Vagina (tissue), 2 donors: ENCODE data around the gene BRICD5. TPM values are rescaled to one million over a fixed set of nuclear protein-coding genes. Genes with fewer than 3 reads are reported as not detected.
"Not testable (repeated sequence)": the region's sequence is repeated elsewhere in the genome, so short reads cannot be mapped to it uniquely, and the experiment has no call there.

Source experiments
- DNase-seq, 2 donors: peaks; one replicate each; pipeline ENCODE4 v3.0.0-alpha.2; 2017; ENCODE audit errors: extremely low spot score in 2 of 2
- H3K27ac ChIP-seq: fragments of 200-600 bp; sonication (generic); one replicate; pipeline ENCODE4 v1.5.1; 2019
- H3K27me3 ChIP-seq: fragments of 200-600 bp; sonication (generic); one replicate; pipeline ENCODE4 v1.5.1; 2019
- H3K36me3 ChIP-seq, 2 donors: fragments of 200-600 bp; sonication (generic); one replicate each; pipeline ENCODE4 v1.5.1; 2017 to 2019
- H3K4me1 ChIP-seq: fragments of 200-600 bp; sonication (generic); one replicate; pipeline ENCODE4 v1.5.1; 2019
- H3K4me3 ChIP-seq, 2 donors: fragments of 200-600 bp; sonication (generic); 1 replicate in 1 of 2; 2 replicates in 1 of 2; pipeline ENCODE4 v1.5.1; 2016 to 2019
- H3K9me3 ChIP-seq: fragments of 200-600 bp; sonication (generic); one replicate; pipeline ENCODE4 v1.5.1; 2019
- POLR2A ChIP-seq, 2 donors: fragments of 450-650 bp; IDR thresholded peaks; one replicate each; pipeline ENCODE4 v1.6.1; 2017; ENCODE audit warnings: antibody characterized with exemption in 2 of 2, mild to moderate bottlenecking in 2 of 2, moderate library complexity in 2 of 2
- POLR2AphosphoS5 ChIP-seq, 2 donors: sonication (generic); formaldehyde crosslinking; IDR thresholded peaks; one replicate each; pipeline ENCODE4 v1.9.0; 2017; ENCODE audit warnings: antibody characterized with exemption in 2 of 2, mild to moderate bottlenecking in 2 of 2, low read depth in 1 of 2; ENCODE audit not compliant: insufficient read depth in 1 of 2
- intact Hi-C: fragments of 100-400 bp; cut with DNase I; formaldehyde crosslinking; loops from one replicate; pipeline ENCODE4 v1.15.1; 2023
- total RNA-seq: library from RNA; depleted of rRNA; stranded (reverse); fragments of >200 nt; gene quantifications from one replicate; pipeline ENCODE4 v1.2.3, GENCODE V29; 2016
- TF ChIP-seq, protein P1 (sequence below), 3 experiments: fragments of 450-650 bp in 2 of 3; fragments of 200-600 bp in 1 of 3; sonication (generic) in 1 of 3; IDR thresholded peaks; one replicate each; pipeline ENCODE4 v1.5.1; 2017 to 2019; ENCODE audit warnings: antibody characterized with exemption in 3 of 3, mild to moderate bottlenecking in 2 of 3, moderate library complexity in 2 of 3

Gene BRICD5
- total RNA-seq, 1 donor from 2014 or later, result 9.6 TPM

GRCh38 chr16:2205967-2206313 lies 4.7 kb downstream of the BRICD5 start:
- Histone ChIP-seq H3K4me3 (peak overlapping the region; percentile 54 to 85), H3K27me3 (no peaks in the 10 kb centered on the region), H3K27ac (peak overlapping the region; percentile 91), H3K4me1 (peaks cover 19% of the 10 kb centered on the region), H3K36me3 (peaks cover 0 to 23% of the 10 kb centered on the region in 2 donors), H3K9me3 (no peaks in the 10 kb centered on the region)
- TF ChIP-seq POLR2A (IDR thresholded peaks at IDR 0.05) (no peak), POLR2AphosphoS5 (IDR thresholded peaks at IDR 0.05; ENCODE audit: insufficient read depth in 1 of 2, low read depth in 1 of 2) (no peak)
- DNase-seq, result no peak
- intact Hi-C loops, result no loop called here

- Histone ChIP-seq H3K36me3 (peaks cover 0 to 23% of the 10 kb centered on the region in 2 donors), H3K27me3 (no peaks in the 10 kb centered on the region), H3K27ac (peak within 1 kb of the TSS; percentile 91), H3K9me3 (no peaks in the 10 kb centered on the region), H3K4me1 (peaks cover 19% of the 10 kb centered on the region), H3K4me3 (peak within 1 kb of the TSS; percentile 54 to 85)
- intact Hi-C loops, result no loop called here
- TF ChIP-seq POLR2AphosphoS5 (IDR thresholded peaks at IDR 0.05; ENCODE audit: insufficient read depth in 1 of 2, low read depth in 1 of 2), result peak; percentile 67 to 88
- TF ChIP-seq POLR2A (IDR thresholded peaks at IDR 0.05), result peak in 1 of 2 donors; percentile 25
- TF ChIP-seq, protein P1, sequence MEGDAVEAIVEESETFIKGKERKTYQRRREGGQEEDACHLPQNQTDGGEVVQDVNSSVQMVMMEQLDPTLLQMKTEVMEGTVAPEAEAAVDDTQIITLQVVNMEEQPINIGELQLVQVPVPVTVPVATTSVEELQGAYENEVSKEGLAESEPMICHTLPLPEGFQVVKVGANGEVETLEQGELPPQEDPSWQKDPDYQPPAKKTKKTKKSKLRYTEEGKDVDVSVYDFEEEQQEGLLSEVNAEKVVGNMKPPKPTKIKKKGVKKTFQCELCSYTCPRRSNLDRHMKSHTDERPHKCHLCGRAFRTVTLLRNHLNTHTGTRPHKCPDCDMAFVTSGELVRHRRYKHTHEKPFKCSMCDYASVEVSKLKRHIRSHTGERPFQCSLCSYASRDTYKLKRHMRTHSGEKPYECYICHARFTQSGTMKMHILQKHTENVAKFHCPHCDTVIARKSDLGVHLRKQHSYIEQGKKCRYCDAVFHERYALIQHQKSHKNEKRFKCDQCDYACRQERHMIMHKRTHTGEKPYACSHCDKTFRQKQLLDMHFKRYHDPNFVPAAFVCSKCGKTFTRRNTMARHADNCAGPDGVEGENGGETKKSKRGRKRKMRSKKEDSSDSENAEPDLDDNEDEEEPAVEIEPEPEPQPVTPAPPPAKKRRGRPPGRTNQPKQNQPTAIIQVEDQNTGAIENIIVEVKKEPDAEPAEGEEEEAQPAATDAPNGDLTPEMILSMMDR (IDR thresholded peaks at IDR 0.05), result no peak
- DNase-seq, result no peak
Measured at GRCh38 chr16:2205104-2205966, 5.3 kb downstream of the BRICD5 start, which contains the start of gene MLST8. MLST8 (plus strand) TSS chr16:2205454; CDS start chr16:2206086, 632 bp downstream.

- no peaks in the 10 kb centered on the region for H3K27me3 ChIP-seq
- DNase-seq, result no peak
- H3K27ac ChIP-seq, result peak overlapping the region; percentile 91
- TF ChIP-seq, protein P1 (IDR thresholded peaks at IDR 0.05), result no peak
- TF ChIP-seq POLR2A (IDR thresholded peaks at IDR 0.05) (no peak), POLR2AphosphoS5 (IDR thresholded peaks at IDR 0.05; ENCODE audit: insufficient read depth in 1 of 2, low read depth in 1 of 2) (no peak)
- peaks cover 0 to 18% of the 10 kb centered on the region in 2 donors for H3K36me3 ChIP-seq
- intact Hi-C loops, result no loop called here
- no peaks in the 10 kb centered on the region for H3K9me3 ChIP-seq
- peak overlapping the region; percentile 54 to 85 for H3K4me3 ChIP-seq
- peaks cover 19% of the 10 kb centered on the region for H3K4me1 ChIP-seq
Measured at GRCh38 chr16:2204416-2205103, 6.1 kb downstream of the BRICD5 start.

- DNase-seq, H3K36me3 ChIP-seq, H3K4me3 ChIP-seq, H3K27me3 ChIP-seq, H3K27ac ChIP-seq, H3K9me3 ChIP-seq, intact Hi-C loops: not testable (repeated sequence)
- H3K4me1 ChIP-seq, result peaks cover 19% of the 10 kb centered on the region
Measured at GRCh38 chr16:2203119-2203688, 7.5 kb downstream of the BRICD5 start.

- Histone ChIP-seq H3K36me3 (no peaks in the 10 kb centered on the region), H3K4me3 (no peak overlapping the region), H3K27me3 (peaks cover 8% of the 10 kb centered on the region), H3K4me1 (peaks cover 13% of the 10 kb centered on the region), H3K9me3 (no peaks in the 10 kb centered on the region), H3K27ac (no peak overlapping the region)
- no peak for DNase-seq
- intact Hi-C loops, result no loop called here
- TF ChIP-seq, protein P1 (IDR thresholded peaks at IDR 0.05), result no peak
- TF ChIP-seq POLR2A (IDR thresholded peaks at IDR 0.05) (no peak), POLR2AphosphoS5 (IDR thresholded peaks at IDR 0.05; ENCODE audit: insufficient read depth in 1 of 2, low read depth in 1 of 2) (no peak)
Measured at GRCh38 chr16:2200313-2200712, 10.3 kb downstream of the BRICD5 start.
